Activated CD4-positive, alpha-beta T cell treated with anti-CD3 and anti-CD28 coated beads for 4 hours (primary cell): ENCODE results near the gene CLCA4.

ENCODE experiments used
- DNase-seq, 2 donors: peaks; one replicate each; pipeline ENCODE4 v3.0.0-alpha.2; 2020

Gene CLCA4

GRCh38 chr1:86619313-86619712, 72.4 kb downstream of the CLCA4 start:
- DNase-seq = no peak

- DNase-seq = no peak
Observed at GRCh38 chr1:86621286-86621685, 74.4 kb downstream of the CLCA4 start.
